IgD-negative memory B cell (primary cell): ENCODE results near the gene FXN. TPM values are rescaled to one million over a fixed set of nuclear protein-coding genes. Genes with fewer than 3 reads are reported as not detected.

Experiments used
- H3K27ac Mint-ChIP-seq, 3 donors: one replicate each; pipeline ENCODE4 v1.8.0; 2020 to 2022; ENCODE audit warnings: mild to moderate bottlenecking in 3 of 3, mixed read lengths in 3 of 3, moderate library complexity in 1 of 3
- H3K27me3 Mint-ChIP-seq: one replicate; pipeline ENCODE4 v1.8.0; 2021; ENCODE audit warnings: mixed read lengths
- H3K36me3 Mint-ChIP-seq: one replicate; pipeline ENCODE4 v1.8.0; 2020; ENCODE audit warnings: mild to moderate bottlenecking, mixed read lengths
- H3K4me1 Mint-ChIP-seq, 3 donors: one replicate each; pipeline ENCODE4 v1.8.0; 2020 to 2022; ENCODE audit warnings: mixed read lengths in 3 of 3, mild to moderate bottlenecking in 1 of 3
- H3K4me3 Mint-ChIP-seq, 4 donors: one replicate each; pipeline ENCODE4 v1.8.0; 2020 to 2022; ENCODE audit warnings: mild to moderate bottlenecking in 4 of 4, mixed read lengths in 4 of 4, moderate library complexity in 3 of 4
- H3K9me3 Mint-ChIP-seq, 3 donors: one replicate each; pipeline ENCODE4 v1.8.0; 2020 to 2021; ENCODE audit warnings: mixed read lengths in 3 of 3, mild to moderate bottlenecking in 1 of 3
- polyA plus RNA-seq: library from polyadenylated mRNA; unstranded; fragments of 300-500 nt; fragmentation: Illumina TruSeq; gene quantifications from one replicate; pipeline ENCODE4 v1.2.3, GENCODE V29; 2021

Gene FXN
- polyA plus RNA-seq, 1 donor from 2014 or later, result 44.7 TPM

GRCh38 chr9:69121155-69122081 is 85.9 kb downstream of the FXN start:
- no peaks in the 10 kb centered on the region for H3K36me3 Mint-ChIP-seq
- H3K9me3 Mint-ChIP-seq, result no peaks in the 10 kb centered on the region
- H3K4me1 Mint-ChIP-seq, result peaks cover 0 to 5% (median 3%) of the 10 kb centered on the region in 3 donors
- H3K27me3 Mint-ChIP-seq, result peaks cover 2% of the 10 kb centered on the region
- H3K27ac Mint-ChIP-seq, result peak overlapping the region in 2 of 3 donors; percentile 46 to 85
- H3K4me3 Mint-ChIP-seq, result peak overlapping the region; percentile 87 to 98 (median 95)

GRCh38 chr9:69122082-69122548 is 86.6 kb downstream of the FXN start:
- peak overlapping the region; percentile 87 to 98 (median 95) for H3K4me3 Mint-ChIP-seq
- peaks cover 2% of the 10 kb centered on the region for H3K27me3 Mint-ChIP-seq
- peaks cover 0 to 5% (median 3%) of the 10 kb centered on the region in 3 donors for H3K4me1 Mint-ChIP-seq
- no peaks in the 10 kb centered on the region for H3K9me3 Mint-ChIP-seq
- peak overlapping the region in 2 of 3 donors; percentile 46 to 85 for H3K27ac Mint-ChIP-seq
- H3K36me3 Mint-ChIP-seq, result no peaks in the 10 kb centered on the region

- H3K4me3 Mint-ChIP-seq, result peak overlapping the region; percentile 87 to 98 (median 95)
- peaks cover 2% of the 10 kb centered on the region for H3K27me3 Mint-ChIP-seq
- peak overlapping the region; percentile 18 to 85 (median 46) for H3K27ac Mint-ChIP-seq
- H3K4me1 Mint-ChIP-seq, result peaks cover 0 to 5% (median 3%) of the 10 kb centered on the region in 3 donors
- no peaks in the 10 kb centered on the region for H3K9me3 Mint-ChIP-seq
- H3K36me3 Mint-ChIP-seq, result no peaks in the 10 kb centered on the region
These were observed 87.1 kb downstream of the FXN start for GRCh38 chr9:69122549-69123141.

- H3K4me3 Mint-ChIP-seq, result no peak overlapping the region
- peaks cover 3% of the 10 kb centered on the region for H3K36me3 Mint-ChIP-seq
- H3K27ac Mint-ChIP-seq, result no peak overlapping the region
- peaks cover 4% of the 10 kb centered on the region for H3K27me3 Mint-ChIP-seq
- no peaks in the 10 kb centered on the region for H3K9me3 Mint-ChIP-seq
- H3K4me1 Mint-ChIP-seq, result no peaks in the 10 kb centered on the region
These were observed 95.2 kb downstream of the FXN start for GRCh38 chr9:69130456-69131441.

- Mint-ChIP-seq H3K4me3 (no peak overlapping the region), H3K4me1 (no peaks in the 10 kb centered on the region), H3K9me3 (no peaks in the 10 kb centered on the region), H3K36me3 (peaks cover 3% of the 10 kb centered on the region), H3K27me3 (peaks cover 4% of the 10 kb centered on the region), H3K27ac (no peak overlapping the region)
These were observed 96.1 kb downstream of the FXN start for GRCh38 chr9:69131682-69132081.

- peaks cover 3% of the 10 kb centered on the region for H3K36me3 Mint-ChIP-seq
- peaks cover 6% of the 10 kb centered on the region for H3K27me3 Mint-ChIP-seq
- H3K4me1 Mint-ChIP-seq, result no peaks in the 10 kb centered on the region
- H3K9me3 Mint-ChIP-seq, result no peaks in the 10 kb centered on the region
- H3K4me3 Mint-ChIP-seq, result no peak overlapping the region
- H3K27ac Mint-ChIP-seq, result no peak overlapping the region
These were observed 96.8 kb downstream of the FXN start for GRCh38 chr9:69132361-69132760.

GRCh38 chr9:69134412-69134811 is 98.9 kb downstream of the FXN start:
- Mint-ChIP-seq H3K27me3 (peaks cover 6% of the 10 kb centered on the region), H3K36me3 (peaks cover 3% of the 10 kb centered on the region), H3K4me3 (no peak overlapping the region), H3K9me3 (no peaks in the 10 kb centered on the region), H3K4me1 (no peaks in the 10 kb centered on the region), H3K27ac (no peak overlapping the region)

GRCh38 chr9:69136185-69136584 is 100.6 kb downstream of the FXN start:
- peaks cover 3% of the 10 kb centered on the region for H3K36me3 Mint-ChIP-seq

GRCh38 chr9:69136779-69137178 is 101.2 kb downstream of the FXN start:
- Mint-ChIP-seq H3K36me3 (peaks cover 2% of the 10 kb centered on the region), H3K4me3 (no peak overlapping the region), H3K27me3 (peaks cover 3% of the 10 kb centered on the region), H3K9me3 (no peaks in the 10 kb centered on the region), H3K4me1 (no peaks in the 10 kb centered on the region), H3K27ac (no peak overlapping the region)

More at GRCh38 chr9:69136185-69136584, 100.6 kb downstream of the FXN start:
- no peaks in the 10 kb centered on the region for H3K4me1 Mint-ChIP-seq
- no peaks in the 10 kb centered on the region for H3K9me3 Mint-ChIP-seq
- H3K27ac Mint-ChIP-seq, result no peak overlapping the region
- no peak overlapping the region for H3K4me3 Mint-ChIP-seq
- H3K27me3 Mint-ChIP-seq, result peaks cover 3% of the 10 kb centered on the region

- H3K27ac Mint-ChIP-seq, result no peak overlapping the region
- H3K27me3 Mint-ChIP-seq, result peaks cover 1% of the 10 kb centered on the region
- no peaks in the 10 kb centered on the region for H3K9me3 Mint-ChIP-seq
- H3K36me3 Mint-ChIP-seq, result peaks cover under 1% of the 10 kb centered on the region
- H3K4me3 Mint-ChIP-seq, result no peak overlapping the region
- no peaks in the 10 kb centered on the region for H3K4me1 Mint-ChIP-seq
These were observed 101.8 kb downstream of the FXN start for GRCh38 chr9:69137311-69137710.

- Mint-ChIP-seq H3K27ac (no peak overlapping the region), H3K36me3 (no peaks in the 10 kb centered on the region), H3K4me3 (no peak overlapping the region), H3K27me3 (peaks cover 1% of the 10 kb centered on the region), H3K4me1 (no peaks in the 10 kb centered on the region), H3K9me3 (no peaks in the 10 kb centered on the region)
These were observed 104.0 kb downstream of the FXN start for GRCh38 chr9:69139596-69139995.

- H3K9me3 Mint-ChIP-seq, result no peaks in the 10 kb centered on the region
- H3K27ac Mint-ChIP-seq, result no peak overlapping the region
- no peak overlapping the region for H3K4me3 Mint-ChIP-seq
- no peaks in the 10 kb centered on the region for H3K36me3 Mint-ChIP-seq
- H3K27me3 Mint-ChIP-seq, result peaks cover 1% of the 10 kb centered on the region
- H3K4me1 Mint-ChIP-seq, result no peaks in the 10 kb centered on the region
These were observed 104.7 kb downstream of the FXN start for GRCh38 chr9:69140123-69140735.

- no peaks in the 10 kb centered on the region for H3K9me3 Mint-ChIP-seq
- no peaks in the 10 kb centered on the region for H3K36me3 Mint-ChIP-seq
- no peak overlapping the region for H3K27ac Mint-ChIP-seq
These were observed 106.3 kb downstream of the FXN start for GRCh38 chr9:69141851-69142250.

GRCh38 chr9:69143291-69143690 is 107.7 kb downstream of the FXN start:
- Mint-ChIP-seq H3K9me3 (no peaks in the 10 kb centered on the region), H3K36me3 (no peaks in the 10 kb centered on the region), H3K4me1 (no peaks in the 10 kb centered on the region), H3K27me3 (no peaks in the 10 kb centered on the region), H3K27ac (no peak overlapping the region), H3K4me3 (no peak overlapping the region)

More at GRCh38 chr9:69141851-69142250, 106.3 kb downstream of the FXN start:
- Mint-ChIP-seq H3K4me1 (no peaks in the 10 kb centered on the region), H3K4me3 (no peak overlapping the region), H3K27me3 (peaks cover 1% of the 10 kb centered on the region)
